ENCODE results near the gene BSN. TPM values are rescaled to one million over a fixed set of nuclear protein-coding genes. Genes with fewer than 3 reads are reported as not detected.

The BSN gene
- polyA plus RNA-seq, 4 donors, result under 0.01 to 0.69 (median 0.64) TPM; not detected in 1

GRCh38 chr3:49611291-49611690 lies 57.0 kb downstream of the BSN start:
- Histone ChIP-seq H3K4me3 (ENCODE audit: low read depth in 1 of 3, low read length in 3 of 3) (no peak overlapping the region), H3K4me1 (ENCODE audit: control insufficient read depth in 3 of 3, insufficient read depth in 2 of 3, low read depth in 1 of 3, low read length in 2 of 3) (no peaks in the 10 kb centered on the region), H3K27ac (ENCODE audit: low read depth in 1 of 3, low read length in 2 of 3) (no peak overlapping the region), H3K9me3 (ENCODE audit: control insufficient read depth in 2 of 2, insufficient read depth in 1 of 2, low read depth in 1 of 2, low read length in 1 of 2) (peaks cover 0 to 7% of the 10 kb centered on the region in 2 donors), H3K27me3 (ENCODE audit: control insufficient read depth in 3 of 3, insufficient read depth in 3 of 3, low read length in 3 of 3) (no peaks in the 10 kb centered on the region), H3K36me3 (ENCODE audit: control insufficient read depth in 3 of 3, insufficient read depth in 2 of 3, low read depth in 1 of 3, low read length in 3 of 3) (no peaks in the 10 kb centered on the region)
- DNase-seq, result no peak
- WGBS, 3 donors, result 77 to 91% (median 88%) methylated on average over 6 of the region's 6 CpGs
- FAIRE-seq, result no peak

- H3K36me3 ChIP-seq (ENCODE audit: control insufficient read depth in 3 of 3, insufficient read depth in 2 of 3, low read depth in 1 of 3, low read length in 3 of 3), result no peaks in the 10 kb centered on the region
- FAIRE-seq (no peak), DNase-seq (no peak)
- no peaks in the 10 kb centered on the region for H3K4me1 ChIP-seq (ENCODE audit: control insufficient read depth in 3 of 3, insufficient read depth in 2 of 3, low read depth in 1 of 3, low read length in 2 of 3)
- H3K27me3 ChIP-seq (ENCODE audit: control insufficient read depth in 3 of 3, insufficient read depth in 3 of 3, low read length in 3 of 3), result no peaks in the 10 kb centered on the region
- peaks cover 0 to 7% of the 10 kb centered on the region in 2 donors for H3K9me3 ChIP-seq (ENCODE audit: control insufficient read depth in 2 of 2, insufficient read depth in 1 of 2, low read depth in 1 of 2, low read length in 1 of 2)
- no peak overlapping the region for H3K4me3 ChIP-seq (ENCODE audit: low read depth in 1 of 3, low read length in 3 of 3)
- no peak overlapping the region for H3K27ac ChIP-seq (ENCODE audit: low read depth in 1 of 3, low read length in 2 of 3)
Observed at GRCh38 chr3:49611719-49612118, 57.4 kb downstream of the BSN start.

DNA sequence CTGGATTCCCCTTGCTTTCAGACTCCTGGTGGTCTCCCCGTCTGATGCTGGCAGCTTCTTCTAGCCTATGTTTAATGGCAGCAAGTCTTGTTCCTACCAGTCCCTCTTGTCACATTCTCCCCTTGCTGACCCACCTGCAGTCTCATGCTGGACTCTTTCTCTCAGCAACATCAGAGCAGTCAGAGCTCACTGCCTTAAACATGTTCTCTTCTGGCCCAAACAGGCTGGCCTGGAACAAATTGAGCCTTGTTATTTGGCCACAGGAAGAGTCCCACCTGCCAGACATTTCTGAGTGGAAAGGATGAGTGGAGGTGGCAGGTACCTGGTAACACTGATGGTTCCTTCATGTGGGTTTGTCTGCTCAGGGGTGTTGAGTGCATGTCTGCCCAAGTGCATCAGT lies 60.7 kb downstream of the BSN start:
- DNase-seq, result no peak
- FAIRE-seq, result no peak
- Histone ChIP-seq H3K9me3 (ENCODE audit: control insufficient read depth in 2 of 2, insufficient read depth in 1 of 2, low read depth in 1 of 2, low read length in 1 of 2) (peaks cover 0 to 7% of the 10 kb centered on the region in 2 donors), H3K4me1 (ENCODE audit: control insufficient read depth in 3 of 3, insufficient read depth in 2 of 3, low read depth in 1 of 3, low read length in 2 of 3) (no peaks in the 10 kb centered on the region), H3K27me3 (ENCODE audit: control insufficient read depth in 3 of 3, insufficient read depth in 3 of 3, low read length in 3 of 3) (no peaks in the 10 kb centered on the region), H3K4me3 (ENCODE audit: low read depth in 1 of 3, low read length in 3 of 3) (no peak overlapping the region), H3K36me3 (ENCODE audit: control insufficient read depth in 3 of 3, insufficient read depth in 2 of 3, low read depth in 1 of 3, low read length in 3 of 3) (no peaks in the 10 kb centered on the region), H3K27ac (ENCODE audit: low read depth in 1 of 3, low read length in 2 of 3) (no peak overlapping the region)
- WGBS, 3 donors, result 75 to 87% (median 79%) methylated on average over 1 of the region's 1 CpG

GRCh38 chr3:49616061-49616460 lies 61.8 kb downstream of the BSN start:
- WGBS, 3 donors, result 62 to 88% (median 71%) methylated on average over 1 of the region's 1 CpG
- no peak overlapping the region for H3K4me3 ChIP-seq (ENCODE audit: low read depth in 1 of 3, low read length in 3 of 3)
- DNase-seq, result no peak

DNA sequence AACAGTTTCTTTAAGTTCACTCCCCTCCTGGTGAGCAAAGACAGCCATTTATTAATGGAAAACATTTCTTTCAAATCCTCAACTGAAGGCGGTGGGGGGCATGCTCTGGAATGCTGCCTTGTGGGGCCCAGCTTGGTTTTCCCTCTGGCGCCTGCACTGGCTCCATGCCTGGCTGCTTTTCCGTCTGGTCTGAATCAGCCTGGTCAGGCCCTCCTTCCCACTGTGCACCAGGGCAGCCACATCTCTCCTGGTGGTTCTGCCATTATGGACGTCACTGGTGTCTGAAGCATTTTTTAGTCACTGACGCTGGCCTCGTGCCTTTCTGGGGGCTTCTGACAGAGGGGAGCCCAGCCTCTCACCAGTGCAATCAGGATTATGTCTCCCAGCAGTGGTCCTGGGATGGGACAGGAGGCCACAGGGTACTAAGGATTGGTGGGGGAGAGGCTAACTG lies 62.2 kb downstream of the BSN start:
- no peak for FAIRE-seq
- DNase-seq, result no peak
- WGBS, 3 donors, result 71 to 89% (median 83%) methylated on average over 6 of the region's 6 CpGs

More at GRCh38 chr3:49616061-49616460, 61.8 kb downstream of the BSN start:
- Histone ChIP-seq H3K27ac (ENCODE audit: low read depth in 1 of 3, low read length in 2 of 3) (no peak overlapping the region), H3K4me1 (ENCODE audit: control insufficient read depth in 3 of 3, insufficient read depth in 2 of 3, low read depth in 1 of 3, low read length in 2 of 3) (no peaks in the 10 kb centered on the region), H3K36me3 (ENCODE audit: control insufficient read depth in 3 of 3, insufficient read depth in 2 of 3, low read depth in 1 of 3, low read length in 3 of 3) (no peaks in the 10 kb centered on the region), H3K27me3 (ENCODE audit: control insufficient read depth in 3 of 3, insufficient read depth in 3 of 3, low read length in 3 of 3) (no peaks in the 10 kb centered on the region), H3K9me3 (ENCODE audit: control insufficient read depth in 2 of 2, insufficient read depth in 1 of 2, low read depth in 1 of 2, low read length in 1 of 2) (peaks cover 0 to 7% of the 10 kb centered on the region in 2 donors)
- no peak for FAIRE-seq

DNA sequence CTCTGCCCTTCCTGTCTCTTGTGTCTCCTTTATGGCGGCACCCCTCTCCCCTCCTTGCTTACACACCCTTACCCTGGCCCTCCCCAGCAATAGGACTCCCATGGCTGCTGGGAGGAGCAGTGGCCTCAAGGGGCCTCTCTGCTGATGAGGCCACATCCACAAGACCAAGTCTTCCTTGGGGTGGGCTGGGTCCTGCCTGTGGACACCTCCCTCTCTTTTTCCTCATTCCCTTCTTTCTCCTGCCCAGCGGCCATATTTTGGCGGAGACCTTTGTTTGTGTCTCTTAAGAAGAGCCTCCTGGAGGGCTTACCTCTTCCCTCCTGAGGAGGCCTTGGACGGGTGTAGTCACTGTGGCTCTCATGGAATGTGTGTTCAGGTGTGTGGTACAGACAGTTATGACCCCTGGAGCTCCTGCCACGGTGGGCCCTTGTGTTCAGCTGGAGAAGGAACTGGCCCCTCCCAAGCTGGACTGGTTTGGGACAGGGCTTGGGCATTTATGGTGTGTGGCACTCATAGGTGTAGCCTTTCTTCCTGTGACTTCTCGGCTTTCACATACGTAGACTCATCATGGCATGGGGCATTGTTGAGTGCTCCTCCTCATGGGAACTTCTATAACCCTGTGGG lies 63.2 kb downstream of the BSN start:
- no peaks in the 10 kb centered on the region for H3K27me3 ChIP-seq (ENCODE audit: control insufficient read depth in 3 of 3, insufficient read depth in 3 of 3, low read length in 3 of 3)
- H3K9me3 ChIP-seq (ENCODE audit: control insufficient read depth in 2 of 2, insufficient read depth in 1 of 2, low read depth in 1 of 2, low read length in 1 of 2), result peaks cover 0 to 3% of the 10 kb centered on the region in 2 donors
- H3K36me3 ChIP-seq (ENCODE audit: control insufficient read depth in 3 of 3, insufficient read depth in 2 of 3, low read depth in 1 of 3, low read length in 3 of 3), result no peaks in the 10 kb centered on the region
- DNase-seq (no peak), FAIRE-seq (no peak)
- H3K4me1 ChIP-seq (ENCODE audit: control insufficient read depth in 3 of 3, insufficient read depth in 2 of 3, low read depth in 1 of 3, low read length in 2 of 3), result no peaks in the 10 kb centered on the region
- H3K27ac ChIP-seq (ENCODE audit: low read depth in 1 of 3, low read length in 2 of 3), result no peak overlapping the region
- WGBS, 3 donors, result 82 to 87% (median 87%) methylated on average over 7 of the region's 7 CpGs
- H3K4me3 ChIP-seq (ENCODE audit: low read depth in 1 of 3, low read length in 3 of 3), result no peak overlapping the region

More for the DNA sequence above, 62.2 kb downstream of the BSN start:
- Histone ChIP-seq H3K4me3 (ENCODE audit: low read depth in 1 of 3, low read length in 3 of 3) (no peak overlapping the region), H3K9me3 (ENCODE audit: control insufficient read depth in 2 of 2, insufficient read depth in 1 of 2, low read depth in 1 of 2, low read length in 1 of 2) (peaks cover 0 to 7% of the 10 kb centered on the region in 2 donors), H3K27me3 (ENCODE audit: control insufficient read depth in 3 of 3, insufficient read depth in 3 of 3, low read length in 3 of 3) (no peaks in the 10 kb centered on the region), H3K4me1 (ENCODE audit: control insufficient read depth in 3 of 3, insufficient read depth in 2 of 3, low read depth in 1 of 3, low read length in 2 of 3) (no peaks in the 10 kb centered on the region), H3K27ac (ENCODE audit: low read depth in 1 of 3, low read length in 2 of 3) (no peak overlapping the region), H3K36me3 (ENCODE audit: control insufficient read depth in 3 of 3, insufficient read depth in 2 of 3, low read depth in 1 of 3, low read length in 3 of 3) (no peaks in the 10 kb centered on the region)

DNA sequence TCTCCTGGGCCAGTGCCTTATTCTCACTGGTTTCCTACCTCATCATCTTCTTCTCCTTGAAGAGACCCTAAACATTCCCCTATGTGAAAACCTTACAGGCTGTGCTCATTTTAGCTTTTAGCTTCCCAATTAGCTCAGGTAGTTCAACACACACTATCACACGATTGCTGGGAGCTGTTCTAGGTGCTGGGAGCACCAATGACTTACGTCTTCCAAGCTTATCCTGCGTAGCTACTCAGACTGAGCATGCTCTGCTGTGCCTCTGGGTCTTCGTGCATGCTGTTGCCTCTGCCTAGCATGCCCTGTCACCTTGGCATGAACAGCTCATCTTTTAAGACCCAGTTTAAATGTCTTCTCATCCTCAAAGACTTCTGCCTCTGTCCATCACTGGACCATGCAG lies 64.1 kb downstream of the BSN start:
- Histone ChIP-seq H3K4me1 (ENCODE audit: control insufficient read depth in 3 of 3, insufficient read depth in 2 of 3, low read depth in 1 of 3, low read length in 2 of 3) (no peaks in the 10 kb centered on the region), H3K27me3 (ENCODE audit: control insufficient read depth in 3 of 3, insufficient read depth in 3 of 3, low read length in 3 of 3) (no peaks in the 10 kb centered on the region), H3K4me3 (ENCODE audit: low read depth in 1 of 3, low read length in 3 of 3) (no peak overlapping the region), H3K36me3 (ENCODE audit: control insufficient read depth in 3 of 3, insufficient read depth in 2 of 3, low read depth in 1 of 3, low read length in 3 of 3) (no peaks in the 10 kb centered on the region), H3K27ac (ENCODE audit: low read depth in 1 of 3, low read length in 2 of 3) (no peak overlapping the region), H3K9me3 (ENCODE audit: control insufficient read depth in 2 of 2, insufficient read depth in 1 of 2, low read depth in 1 of 2, low read length in 1 of 2) (no peaks in the 10 kb centered on the region)
- DNase-seq, result no peak
- 40 to 49% (median 48%) methylated on average over 4 of the region's 4 CpGs for WGBS, 3 donors
- no peak for FAIRE-seq

DNA sequence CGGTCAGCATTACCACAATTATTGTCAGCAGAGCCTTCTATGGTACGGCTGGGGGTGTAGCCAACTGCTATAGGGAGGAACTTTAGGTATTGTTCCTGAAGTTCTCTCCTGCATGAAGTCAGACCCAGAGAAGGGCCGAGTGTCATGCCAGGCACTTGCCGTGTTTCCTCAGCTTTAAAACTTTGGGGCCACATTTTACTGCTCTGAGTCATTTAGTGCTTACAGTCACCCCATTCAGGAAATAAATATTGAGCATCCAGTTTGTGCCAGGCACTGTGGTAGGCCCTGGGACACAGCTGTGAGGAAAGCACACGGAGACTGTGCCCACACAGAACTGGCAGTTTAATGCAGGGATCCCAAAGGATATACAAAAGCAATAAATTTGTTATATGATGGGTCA lies 65.4 kb downstream of the BSN start:
- Histone ChIP-seq H3K9me3 (ENCODE audit: control insufficient read depth in 2 of 2, insufficient read depth in 1 of 2, low read depth in 1 of 2, low read length in 1 of 2) (no peaks in the 10 kb centered on the region), H3K36me3 (ENCODE audit: control insufficient read depth in 3 of 3, insufficient read depth in 2 of 3, low read depth in 1 of 3, low read length in 3 of 3) (no peaks in the 10 kb centered on the region), H3K4me3 (ENCODE audit: low read depth in 1 of 3, low read length in 3 of 3) (no peak overlapping the region), H3K4me1 (ENCODE audit: control insufficient read depth in 3 of 3, insufficient read depth in 2 of 3, low read depth in 1 of 3, low read length in 2 of 3) (no peaks in the 10 kb centered on the region), H3K27me3 (ENCODE audit: control insufficient read depth in 3 of 3, insufficient read depth in 3 of 3, low read length in 3 of 3) (no peaks in the 10 kb centered on the region), H3K27ac (ENCODE audit: low read depth in 1 of 3, low read length in 2 of 3) (no peak overlapping the region)
- DNase-seq (no peak), FAIRE-seq (no peak)
- WGBS, 3 donors, result 51 to 75% (median 64%) methylated on average over 5 of the region's 5 CpGs

- DNase-seq, result no peak
- Histone ChIP-seq H3K4me1 (ENCODE audit: control insufficient read depth in 3 of 3, insufficient read depth in 2 of 3, low read depth in 1 of 3, low read length in 2 of 3) (no peaks in the 10 kb centered on the region), H3K36me3 (ENCODE audit: control insufficient read depth in 3 of 3, insufficient read depth in 2 of 3, low read depth in 1 of 3, low read length in 3 of 3) (no peaks in the 10 kb centered on the region), H3K4me3 (ENCODE audit: low read depth in 1 of 3, low read length in 3 of 3) (no peak overlapping the region), H3K9me3 (ENCODE audit: control insufficient read depth in 2 of 2, insufficient read depth in 1 of 2, low read depth in 1 of 2, low read length in 1 of 2) (no peaks in the 10 kb centered on the region), H3K27me3 (ENCODE audit: control insufficient read depth in 3 of 3, insufficient read depth in 3 of 3, low read length in 3 of 3) (no peaks in the 10 kb centered on the region), H3K27ac (ENCODE audit: low read depth in 1 of 3, low read length in 2 of 3) (no peak overlapping the region)
- FAIRE-seq, result no peak
- WGBS, 3 donors, result 91 to 96% (median 93%) methylated on average over 8 of the region's 8 CpGs
Observed at GRCh38 chr3:49620728-49621127, 66.5 kb downstream of the BSN start.
